Measurements from ENCODE around the gene ACTL10.

ACTL10 gene

DNA sequence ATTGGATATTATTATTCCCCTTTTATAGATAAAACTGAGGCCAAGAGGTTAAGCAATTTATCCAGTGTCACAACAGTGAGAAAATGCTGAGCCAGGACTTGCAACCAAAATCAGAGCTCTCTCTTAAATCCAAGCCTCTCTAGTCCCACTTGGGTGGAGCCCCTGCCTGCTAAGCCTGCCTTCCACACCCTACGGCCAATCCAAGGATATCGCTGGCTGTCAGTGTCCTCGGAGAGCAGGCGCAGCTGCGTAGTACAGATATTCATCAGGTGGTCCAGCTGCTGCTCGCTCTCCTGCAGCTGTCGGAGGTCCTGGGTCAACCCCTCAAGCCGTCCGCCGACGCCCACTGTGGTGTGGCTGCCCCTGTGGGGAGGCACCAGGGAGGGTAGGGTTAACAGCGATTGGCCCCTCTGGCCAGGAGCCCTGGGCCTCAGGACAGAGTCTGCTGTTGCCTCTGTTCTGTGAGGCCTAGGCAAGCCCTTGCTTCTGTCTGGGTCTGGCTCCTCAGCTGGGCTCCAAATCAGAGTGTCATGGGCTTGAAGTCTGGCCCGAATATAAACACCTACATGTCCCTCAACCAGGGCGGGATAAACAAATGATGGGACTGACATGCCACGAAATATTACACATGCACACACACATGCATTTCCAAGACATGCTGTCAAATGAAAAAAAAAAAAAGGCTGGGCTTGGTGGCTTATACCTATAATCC is 11.4 kb downstream of the ACTL10 start:
- no peak for DNase-seq (ENCODE audit: low read depth in 2 of 2)

DNA sequence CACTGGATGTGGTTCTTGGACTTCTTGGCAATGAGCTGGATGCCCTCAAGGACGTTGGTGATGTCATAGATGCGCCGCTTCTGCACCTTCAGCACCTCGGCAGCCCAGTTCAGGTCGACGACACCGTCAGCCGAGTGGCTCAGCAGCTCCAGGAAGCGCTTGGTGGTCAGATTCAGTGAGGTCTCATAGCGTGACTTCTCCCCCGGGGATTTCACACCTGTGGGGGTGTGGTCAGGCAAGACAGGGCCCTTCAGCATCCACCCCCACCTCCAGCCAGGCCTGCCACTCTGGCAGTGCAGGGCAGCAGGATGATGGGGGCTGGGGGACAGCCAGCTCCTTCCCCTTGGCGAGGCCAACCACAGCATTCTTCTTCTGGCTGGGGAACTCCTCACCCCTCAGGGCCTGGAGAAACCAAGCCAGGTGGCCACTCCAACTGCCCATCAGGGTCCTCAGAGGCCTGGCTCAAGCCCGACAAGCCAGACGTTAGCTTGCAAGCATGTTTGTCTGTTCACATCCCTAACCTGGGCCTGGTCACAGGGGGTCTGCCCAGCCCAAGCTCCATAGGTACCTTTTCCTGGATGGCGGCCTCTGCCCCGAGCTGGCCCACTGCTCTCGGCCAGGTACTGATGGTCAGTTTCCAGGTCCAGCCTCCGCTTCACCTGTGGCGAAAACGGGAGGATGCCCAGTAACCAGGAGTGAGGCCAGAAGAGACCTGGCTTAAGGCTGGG is 13.2 kb downstream of the ACTL10 start:
- no peak for DNase-seq (ENCODE audit: low read depth in 2 of 2)

DNA sequence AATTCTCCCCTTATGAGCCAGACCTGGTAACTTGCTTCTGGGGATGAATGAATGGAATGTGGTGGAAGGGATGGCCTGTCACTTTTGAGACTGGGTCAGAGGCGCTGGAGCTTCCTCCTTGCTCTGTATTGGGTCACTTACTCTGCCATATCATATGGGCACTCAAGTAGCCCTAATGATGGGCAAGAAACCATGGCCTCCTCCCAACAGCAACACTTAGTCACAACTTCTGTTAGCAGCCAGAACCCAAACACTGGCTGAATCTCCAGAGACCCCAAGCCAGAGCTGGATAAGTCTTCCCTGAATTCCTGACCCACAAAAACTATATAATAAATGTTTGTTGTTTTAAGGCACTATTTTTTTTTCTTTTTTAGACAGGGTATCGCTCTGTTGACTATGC is 13.9 kb downstream of the ACTL10 start:
- no peak for DNase-seq (ENCODE audit: low read depth in 2 of 2)

DNA sequence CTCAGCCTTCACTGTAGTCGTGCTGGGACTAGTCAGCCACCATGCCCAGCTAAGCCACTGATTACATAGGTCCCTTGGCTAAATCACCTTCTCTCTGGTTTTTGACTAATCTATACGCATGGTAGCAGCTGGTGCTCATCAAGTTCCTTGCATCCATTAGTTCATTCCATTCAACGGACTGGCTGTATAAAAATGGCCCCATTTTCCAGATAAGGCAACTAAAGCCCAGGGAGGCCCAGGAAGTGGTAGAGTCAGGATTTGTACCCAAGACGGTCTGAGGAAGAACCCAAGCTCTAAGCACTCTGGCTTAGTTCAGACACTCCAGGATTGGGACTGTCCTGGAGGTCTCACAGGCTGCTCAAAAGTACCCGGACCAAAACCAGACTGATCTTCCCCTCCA is 14.5 kb downstream of the ACTL10 start:
- DNase-seq (ENCODE audit: low read depth in 2 of 2) = no peak

DNA sequence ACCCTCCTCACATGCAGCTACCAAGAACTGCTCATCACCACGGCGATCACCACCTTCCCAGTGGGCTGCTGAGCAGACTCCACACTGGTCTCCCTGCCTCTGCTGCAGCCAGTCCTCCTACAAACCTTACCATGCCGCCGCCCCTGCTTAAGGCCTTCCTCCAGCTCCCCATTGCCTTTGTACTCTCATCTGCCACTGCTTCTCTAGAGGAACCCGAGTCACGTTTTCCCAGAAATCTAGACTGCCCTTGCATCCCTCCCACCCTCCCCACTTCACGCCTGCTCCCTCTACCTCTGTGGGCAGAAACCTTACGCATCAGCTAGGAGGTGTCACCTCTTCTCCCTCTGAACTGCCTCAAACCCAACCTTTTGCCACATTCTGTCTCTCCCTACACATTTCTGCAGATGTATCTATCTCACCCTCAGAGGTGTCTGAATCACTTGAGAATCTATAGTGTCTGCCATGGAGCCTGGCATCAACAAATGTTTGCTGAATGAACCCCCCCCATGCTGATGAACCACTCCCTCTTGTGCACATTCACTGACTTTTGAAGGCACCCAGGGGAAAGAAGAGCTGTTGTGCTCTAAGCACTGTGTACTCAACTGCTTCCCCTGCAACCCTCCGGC is 15.1 kb downstream of the ACTL10 start:
- DNase-seq (ENCODE audit: low read depth in 2 of 2) = no peak

DNA sequence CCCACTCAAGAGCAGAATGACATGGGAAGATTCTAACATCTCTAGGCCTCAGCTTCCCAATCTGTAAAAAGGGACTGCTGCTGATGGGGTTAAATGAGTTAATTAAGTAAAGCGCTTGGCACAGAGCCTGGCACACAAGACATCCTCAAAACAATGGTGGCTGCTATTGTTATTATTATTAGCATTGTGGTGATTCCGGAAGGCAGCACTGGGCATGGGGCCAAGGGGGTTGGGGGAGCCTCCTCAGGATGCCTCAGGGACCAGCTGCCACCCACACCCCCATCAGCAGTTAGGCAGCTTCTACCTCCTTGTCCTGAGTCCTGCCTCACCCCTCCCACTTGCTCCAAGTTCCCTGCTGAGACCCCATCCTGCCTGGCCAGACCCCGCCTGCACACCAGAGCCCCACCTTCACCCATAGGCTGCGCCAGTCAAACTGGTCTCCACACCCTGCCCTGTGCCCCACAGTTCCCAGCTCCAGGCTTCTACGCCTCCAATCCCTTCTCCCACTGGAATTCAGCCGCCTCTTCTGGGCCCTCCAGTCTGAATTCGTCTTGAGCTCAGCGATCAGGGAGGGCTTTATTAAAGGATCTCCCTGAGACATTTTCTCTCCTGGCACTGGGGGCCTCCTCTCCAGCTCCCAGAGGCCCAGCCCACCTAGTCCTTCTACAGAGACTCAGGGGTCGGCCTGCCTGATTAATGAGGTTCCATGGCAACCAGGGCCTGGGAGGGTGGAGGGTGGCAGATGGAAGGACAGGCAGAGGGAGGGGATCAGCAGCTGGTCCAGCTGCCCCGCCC is 18.0 kb downstream of the ACTL10 start:
- DNase-seq (ENCODE audit: low read depth in 2 of 2) = no peak

DNA sequence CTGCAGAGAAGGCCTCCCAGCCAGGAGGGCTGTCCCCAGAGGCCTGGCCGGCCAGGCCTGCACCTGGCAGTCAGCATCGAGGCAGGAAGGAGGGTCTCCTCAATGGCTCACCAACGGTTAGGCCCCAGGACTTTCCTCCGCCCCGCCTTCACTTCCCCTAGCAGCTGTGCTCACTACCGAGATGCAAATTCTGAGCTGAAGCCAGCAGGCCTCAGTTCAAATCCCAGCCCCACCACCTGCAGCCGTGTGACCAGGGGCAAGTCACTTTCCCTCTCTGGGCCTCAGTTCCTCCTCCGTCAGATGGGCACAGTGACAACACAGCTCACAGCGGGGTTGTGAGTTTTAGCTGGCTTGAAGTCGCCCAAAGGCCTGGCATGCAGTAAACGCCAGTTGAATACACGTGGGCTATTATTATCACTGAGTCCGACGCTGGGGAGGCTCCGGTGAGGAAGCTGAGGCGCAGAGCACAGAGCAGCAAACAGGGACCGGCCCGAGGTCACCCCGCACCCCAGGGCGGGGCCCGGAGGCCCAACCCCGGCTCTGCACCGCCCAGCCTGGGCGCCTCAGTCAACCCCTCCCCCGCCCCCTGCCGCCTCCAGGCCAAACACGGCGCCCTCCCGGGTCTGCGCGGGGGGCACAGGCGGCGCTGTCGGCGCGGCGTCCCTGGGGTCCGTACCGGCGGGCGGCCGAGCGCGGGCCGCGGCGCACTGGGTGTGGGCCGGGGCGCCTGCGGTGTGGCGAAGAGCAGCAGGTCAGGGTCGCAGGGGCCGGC is 18.8 kb downstream of the ACTL10 start:
- DNase-seq (ENCODE audit: low read depth in 2 of 2) = peak; percentile 45 to 63

DNA sequence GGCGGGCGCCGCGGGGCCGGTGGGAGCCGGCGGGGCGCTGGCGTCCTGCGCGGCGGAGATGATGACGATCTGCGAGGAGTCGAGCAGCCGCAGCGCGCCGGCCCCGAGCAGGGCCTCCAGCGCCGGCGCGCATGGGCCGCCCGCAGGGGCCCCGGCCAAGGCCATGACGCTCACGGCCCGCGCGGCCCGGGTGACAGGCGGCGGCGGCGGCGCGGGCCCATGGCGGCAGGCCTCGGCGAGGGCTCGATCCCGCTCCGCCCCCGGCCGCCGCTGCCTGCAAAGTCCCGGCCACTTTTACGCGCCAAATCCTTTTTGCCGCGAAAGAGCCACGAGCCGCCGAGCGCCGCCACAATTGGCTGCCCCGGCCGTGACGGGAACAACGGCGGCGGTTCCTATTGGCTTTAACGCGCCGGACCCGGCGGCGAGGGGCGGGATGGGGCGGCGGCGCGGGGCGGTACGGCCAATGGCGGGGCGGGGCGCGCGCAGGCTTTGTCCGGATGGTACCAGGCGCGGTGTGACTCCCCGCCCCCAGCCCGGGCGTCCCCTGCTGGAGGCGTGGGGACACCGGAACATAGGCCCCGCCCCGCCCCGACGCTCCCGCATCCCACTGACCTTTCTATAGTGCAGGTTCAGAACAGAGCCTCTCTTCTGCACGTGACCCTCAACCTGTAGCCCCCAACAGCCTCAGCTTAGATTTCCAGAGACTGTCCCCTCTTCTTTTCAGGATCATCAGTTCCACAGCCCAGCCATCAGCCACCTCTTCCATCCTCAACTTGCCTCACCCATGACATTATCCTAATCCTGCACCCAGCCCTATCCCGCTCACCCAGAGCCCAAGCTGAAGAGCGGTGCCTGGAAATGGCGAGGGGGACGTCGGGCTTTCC is 19.6 kb downstream of the ACTL10 start, which contains the start of gene E2F1:
TSS of gene E2F1 (minus strand) at position 286 of the 884 bp plus-strand sequence. CDS start at position 165, 121 bp downstream.
- DNase-seq (ENCODE audit: low read depth in 2 of 2) = peak; percentile 94

DNA sequence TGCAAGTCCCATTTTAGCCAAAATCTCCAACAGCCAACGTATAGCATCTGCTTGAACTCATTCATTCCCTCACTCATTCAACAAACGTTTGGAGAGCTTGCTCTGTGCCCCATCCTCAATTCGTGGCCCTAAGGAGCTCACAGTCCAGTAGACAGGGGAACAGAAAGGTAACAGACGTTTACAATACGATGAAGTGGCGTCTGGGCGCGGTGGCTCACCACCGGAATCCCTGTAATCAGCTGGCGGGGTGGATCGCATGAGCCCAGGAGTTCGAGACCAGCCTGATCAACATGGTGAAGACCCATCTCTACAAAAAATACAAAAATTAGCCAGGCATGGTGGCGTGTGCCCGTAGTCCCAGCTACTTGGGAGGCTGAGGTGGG is 20.2 kb downstream of the ACTL10 start:
- DNase-seq (ENCODE audit: low read depth in 2 of 2) = no peak

DNA sequence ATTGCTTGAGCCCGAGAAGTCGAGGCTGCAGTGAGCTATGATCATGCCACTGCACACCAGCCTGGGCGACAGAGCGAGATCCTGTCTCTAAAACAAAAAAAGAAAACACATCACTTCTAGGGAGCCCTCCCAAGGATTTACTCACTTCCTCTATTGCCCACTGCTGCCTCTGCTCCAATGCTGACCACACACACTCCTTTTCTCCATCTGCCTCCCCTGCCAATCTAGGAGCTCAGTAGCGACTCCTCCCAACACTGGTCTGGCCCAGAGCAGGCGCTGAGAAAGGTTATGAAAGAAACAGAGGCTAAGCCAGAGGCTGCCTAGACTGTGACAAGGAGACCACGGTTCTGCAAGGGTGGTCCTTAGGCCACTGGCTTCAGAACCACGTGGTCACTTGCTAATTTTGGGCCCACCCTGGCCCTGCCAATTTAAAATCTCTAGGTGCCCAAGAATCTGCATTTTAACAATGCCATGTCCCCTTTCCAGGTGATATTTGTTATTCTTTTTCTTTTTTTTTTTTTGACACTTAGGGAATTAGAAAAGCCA is 20.7 kb downstream of the ACTL10 start:
- DNase-seq (ENCODE audit: low read depth in 2 of 2) = no peak

DNA sequence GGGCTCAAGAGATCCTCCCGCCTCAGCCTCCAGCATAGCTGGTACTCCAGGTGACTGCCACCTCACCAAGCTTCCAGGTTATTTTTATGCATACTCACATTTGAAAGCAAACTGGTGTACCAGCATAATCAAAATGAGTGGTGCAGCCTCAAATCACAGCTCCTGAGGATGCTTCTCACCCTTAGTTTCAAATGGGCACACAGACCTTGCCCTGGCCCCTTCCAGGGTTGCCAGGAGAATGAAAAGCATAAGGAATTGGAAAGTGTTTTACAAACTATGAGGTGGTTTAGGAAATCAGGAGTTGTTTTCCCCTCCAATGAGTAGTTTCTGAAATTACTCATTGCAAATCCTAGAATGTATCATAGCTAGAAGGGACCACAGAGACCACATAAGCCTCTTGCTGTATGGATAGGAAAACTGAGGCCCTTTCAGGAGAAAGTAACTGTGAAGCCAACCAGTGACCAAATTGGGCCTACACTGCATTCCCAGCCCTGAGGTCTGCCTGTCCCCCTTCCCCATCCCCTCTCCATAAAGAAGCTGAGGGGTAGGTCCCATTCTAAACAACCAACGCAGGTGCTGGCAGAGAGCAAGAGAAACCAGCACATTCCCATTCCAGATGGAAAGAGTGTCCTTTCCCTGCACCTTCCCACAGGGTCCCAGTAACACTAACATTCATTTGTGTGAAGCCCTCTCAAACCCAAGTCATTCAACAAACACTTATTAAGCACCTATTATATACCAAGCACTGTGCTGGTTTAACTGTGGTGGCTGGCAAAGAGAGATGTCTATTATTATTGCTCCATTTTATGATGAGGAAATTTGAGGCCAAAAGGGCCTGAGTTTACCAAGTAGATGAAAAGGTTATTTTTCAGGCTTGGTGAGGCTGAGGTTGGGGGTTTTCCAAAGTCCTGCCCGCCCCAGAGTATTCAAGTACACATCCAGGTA is 21.5 kb downstream of the ACTL10 start:
- no peak for DNase-seq (ENCODE audit: low read depth in 2 of 2)

DNA sequence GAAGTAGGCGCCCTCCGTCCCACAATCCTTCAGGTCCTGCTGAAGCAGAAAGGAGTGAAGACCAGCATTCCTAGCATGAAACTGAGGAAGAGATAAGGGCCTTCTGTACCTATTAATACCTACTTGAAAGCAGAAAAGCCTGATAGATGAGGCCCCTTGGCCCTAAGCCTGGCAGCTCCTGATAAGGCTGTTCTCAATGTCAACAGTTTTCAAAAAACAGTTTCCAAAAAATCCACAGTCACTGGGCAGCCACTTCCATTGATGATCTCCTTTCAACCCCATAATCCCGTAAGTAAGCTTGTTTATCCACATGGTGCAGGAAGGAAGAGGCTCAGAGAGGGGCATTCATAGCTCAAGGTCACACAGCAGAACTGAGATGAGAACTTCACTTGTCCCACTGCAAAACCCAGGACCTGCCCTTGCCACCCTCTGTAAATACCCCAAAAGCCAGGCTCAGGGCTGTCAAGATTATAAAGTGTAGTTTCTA is 22.2 kb downstream of the ACTL10 start:
- DNase-seq (ENCODE audit: low read depth in 2 of 2) = no peak

DNA sequence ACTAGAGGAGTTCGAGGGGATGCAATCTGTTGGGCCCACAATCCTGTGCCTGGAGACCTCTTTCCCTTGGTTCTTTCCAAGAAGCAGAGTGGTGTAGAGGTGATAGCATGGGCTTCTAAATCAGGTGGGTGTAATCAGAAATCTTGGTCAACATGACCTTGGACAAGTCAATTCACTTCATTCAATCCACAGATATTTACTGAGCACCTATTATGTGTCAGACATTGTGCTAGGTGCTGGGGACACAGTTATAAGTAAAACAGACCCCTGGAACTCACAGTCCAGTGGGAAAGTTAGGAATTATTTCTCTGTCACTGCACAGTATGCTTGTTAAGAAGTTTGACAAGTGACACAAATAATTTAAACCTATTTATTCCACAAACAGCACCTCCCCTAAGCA is 22.8 kb downstream of the ACTL10 start:
- DNase-seq (ENCODE audit: low read depth in 2 of 2) = no peak

DNA sequence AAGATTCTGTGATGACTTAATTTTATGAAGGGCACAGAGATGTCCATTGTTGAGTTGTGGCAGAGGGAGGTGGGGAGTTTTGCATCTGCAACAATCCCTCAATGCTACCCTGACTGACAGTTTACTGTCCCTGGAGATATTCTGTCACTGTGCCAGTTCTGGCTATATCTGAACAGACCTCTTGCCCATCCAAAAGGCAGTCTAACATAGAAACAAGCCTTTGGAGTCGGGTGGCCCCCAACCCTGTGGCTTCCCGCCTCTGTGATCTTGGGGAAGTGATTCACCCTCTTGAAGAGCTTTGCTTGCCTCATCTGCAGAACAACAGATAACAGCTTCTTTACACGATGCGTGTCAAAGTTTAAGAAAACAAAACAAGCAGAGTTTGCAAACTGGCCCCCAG is 23.2 kb downstream of the ACTL10 start:
- DNase-seq (ENCODE audit: low read depth in 2 of 2) = peak in 1 of 2 donors; percentile 34

DNA sequence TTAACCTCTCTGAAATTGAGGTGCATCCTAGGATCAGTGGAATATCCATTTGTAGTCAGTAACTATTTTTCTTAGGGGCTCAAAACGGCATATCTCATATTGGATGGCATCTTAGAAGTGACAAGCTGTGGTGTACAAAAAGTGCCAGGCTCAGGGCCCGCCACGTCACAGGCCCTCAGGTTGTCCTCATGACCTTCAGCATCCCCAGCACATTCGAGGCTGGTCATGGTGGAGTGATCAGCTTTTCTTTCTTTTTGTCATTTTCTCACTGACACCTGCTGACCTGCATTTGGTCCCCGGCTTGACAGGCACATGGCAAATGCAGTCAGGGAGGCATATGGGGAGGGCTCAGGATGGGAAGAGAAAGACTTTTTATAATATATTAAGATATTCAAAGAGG is 26.5 kb downstream of the ACTL10 start:
- no peak for DNase-seq (ENCODE audit: low read depth in 2 of 2)

DNA sequence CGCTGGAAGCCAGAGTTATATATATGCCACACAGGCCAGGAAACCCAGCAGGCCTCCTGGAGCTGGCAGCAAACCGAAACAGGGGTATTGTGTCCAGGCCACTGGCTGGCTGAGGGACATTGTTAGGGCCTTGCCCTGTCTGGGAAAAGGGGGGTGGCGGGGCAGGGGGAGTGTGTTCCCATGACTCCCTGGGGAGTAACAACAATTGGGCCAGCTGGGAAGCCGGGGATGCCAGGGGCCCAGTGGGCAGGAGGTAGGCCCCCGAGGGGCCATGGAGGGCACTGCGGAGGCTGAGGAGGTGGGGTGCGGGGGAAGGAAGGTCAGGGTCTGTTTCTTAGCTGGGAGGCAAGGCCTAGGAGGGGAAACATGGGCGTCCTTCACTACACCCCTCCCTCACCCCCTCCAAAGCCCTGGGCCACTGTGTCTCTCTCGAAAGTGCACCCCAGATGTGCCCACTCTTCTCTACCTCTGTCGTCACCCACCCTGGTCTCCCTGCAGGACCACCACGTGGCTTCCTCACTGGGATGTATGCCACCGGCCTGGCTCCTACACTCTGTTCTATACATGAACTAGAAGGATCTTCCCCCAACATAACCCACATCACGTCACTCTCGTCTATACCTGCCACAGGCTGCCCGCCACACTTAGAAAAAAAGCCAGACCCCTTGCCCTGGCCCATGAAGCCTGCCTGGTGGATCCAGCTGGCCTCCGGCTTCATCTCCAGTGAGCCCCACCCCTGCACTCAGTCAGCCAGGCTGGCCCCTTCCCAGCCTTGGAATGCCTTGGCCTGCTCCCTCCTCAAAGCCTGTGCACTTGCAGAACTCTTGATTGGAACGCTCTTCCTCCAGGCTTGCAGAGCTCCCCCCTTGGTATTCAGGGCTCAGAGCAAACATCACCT is 27.2 kb downstream of the ACTL10 start:
- DNase-seq (ENCODE audit: low read depth in 2 of 2) = no peak

DNA sequence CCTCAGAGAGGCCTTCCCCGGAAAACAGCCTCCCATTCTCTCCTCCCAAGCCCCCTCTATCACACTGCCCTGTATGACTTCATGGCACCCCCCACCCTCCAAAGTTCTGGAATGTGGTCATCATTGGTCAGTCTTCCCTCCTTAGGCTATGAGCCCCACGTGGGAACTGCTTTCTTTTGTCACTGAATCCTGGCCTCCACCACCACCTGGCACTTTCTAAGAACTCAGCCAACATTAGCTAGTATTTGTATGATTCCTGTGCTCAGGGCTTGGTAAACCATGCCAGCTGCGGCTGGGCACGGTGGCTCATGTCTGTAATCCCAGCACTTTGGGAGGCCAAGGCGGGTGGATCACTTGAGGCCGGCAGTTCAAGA is 27.9 kb downstream of the ACTL10 start:
- DNase-seq (ENCODE audit: low read depth in 2 of 2) = no peak

DNA sequence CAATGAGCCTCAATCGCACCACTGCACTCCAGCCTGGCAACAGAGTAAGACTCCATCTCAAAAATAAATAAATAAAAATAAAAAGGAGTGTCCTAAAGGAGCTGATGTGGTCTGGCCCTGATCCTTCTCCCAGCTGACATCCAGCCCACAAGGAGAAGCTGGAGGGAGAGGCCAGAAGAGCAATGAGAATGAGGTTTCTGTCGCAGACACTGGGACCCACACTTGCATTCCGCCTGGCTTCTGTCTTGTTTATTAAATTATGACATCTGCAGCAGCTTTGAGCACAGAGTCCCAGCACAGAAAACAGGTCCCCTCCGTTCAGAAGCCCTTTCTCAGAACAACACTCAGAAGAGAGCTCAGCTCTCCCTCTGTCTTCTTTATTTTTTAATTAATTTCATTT is 29.7 kb downstream of the ACTL10 start:
- DNase-seq (ENCODE audit: low read depth in 2 of 2) = no peak
